ENCODE data around the gene INO80D. TPM values are rescaled to one million over a fixed set of nuclear protein-coding genes. Genes with fewer than 3 reads are reported as not detected.

The INO80D gene
- total RNA-seq, 1 experiment from 2014 or later = 46.0 TPM

- Histone ChIP-seq H3K79me1 (ENCODE audit: insufficient read depth, low read depth, low read length, poor library complexity, severe bottlenecking) (no peaks in the 10 kb centered on the region), H3K4ac (ENCODE audit: low read depth, low read length) (no peak overlapping the region), H3K79me2 (ENCODE audit: insufficient read depth, low read length) (no peaks in the 10 kb centered on the region), H2BK5ac (ENCODE audit: insufficient read length, low read length) (no peak overlapping the region), H4K20me1 (ENCODE audit: control insufficient read depth, insufficient read depth, insufficient read length) (no peaks in the 10 kb centered on the region), H3K56ac (ENCODE audit: insufficient read length, low read depth, low read length) (no peak overlapping the region), H2BK12ac (ENCODE audit: insufficient read length, low read depth, low read length) (no peak overlapping the region), H3K23ac (ENCODE audit: insufficient read length, low read depth, low read length) (no peak overlapping the region), H4K5ac (ENCODE audit: insufficient read length, low read depth, low read length) (no peak overlapping the region), H3T11ph (ENCODE audit: low read length) (no peak overlapping the region), H2AFZ (ENCODE audit: low read length) (no peak overlapping the region), H3K14ac (ENCODE audit: insufficient read depth, low read length) (no peak overlapping the region), H3K9ac (ENCODE audit: extremely low read depth, insufficient read length, low read length) (no peak overlapping the region), H3K23me2 (ENCODE audit: insufficient read length, low read depth, low read length, poor library complexity, severe bottlenecking) (no peaks in the 10 kb centered on the region), H2BK15ac (ENCODE audit: low read depth, low read length) (no peak overlapping the region), H2AK5ac (ENCODE audit: insufficient read length, low read length) (no peak overlapping the region), H3K4me1 (ENCODE audit: insufficient read depth, low read length) (no peaks in the 10 kb centered on the region), H3K9me3 (ENCODE audit: control insufficient read depth, low read depth, low read length) (no peaks in the 10 kb centered on the region), H4K91ac (ENCODE audit: insufficient read length, low read depth, low read length) (no peak overlapping the region), H3K27me3 (ENCODE audit: insufficient read depth, low read length) (no peaks in the 10 kb centered on the region), H4K8ac (replicated peaks; ENCODE audit: insufficient read length, low read depth, low read length) (no peak overlapping the region), H2BK120ac (ENCODE audit: low read depth, low read length, poor library complexity, severe bottlenecking) (no peak overlapping the region), H3K18ac (ENCODE audit: insufficient read length, low read depth, low read length) (no peak overlapping the region), H3K27ac (ENCODE audit: insufficient read length, low read depth, low read length) (no peak overlapping the region), H2BK20ac (ENCODE audit: low read depth, low read length, poor library complexity, severe bottlenecking) (no peak overlapping the region), H3K4me2 (ENCODE audit: insufficient read depth, insufficient read length, low read length) (no peak overlapping the region)
- peaks cover 3 to 18% (median 7%) of the 10 kb centered on the region in 3 experiments; a peak in 6 of 7 replicates for H3K36me3 Mint-ChIP-seq (ENCODE audit: insufficient read depth in 1 of 3, low read depth in 3 of 3)
- TF ChIP-seq, protein P1, sequence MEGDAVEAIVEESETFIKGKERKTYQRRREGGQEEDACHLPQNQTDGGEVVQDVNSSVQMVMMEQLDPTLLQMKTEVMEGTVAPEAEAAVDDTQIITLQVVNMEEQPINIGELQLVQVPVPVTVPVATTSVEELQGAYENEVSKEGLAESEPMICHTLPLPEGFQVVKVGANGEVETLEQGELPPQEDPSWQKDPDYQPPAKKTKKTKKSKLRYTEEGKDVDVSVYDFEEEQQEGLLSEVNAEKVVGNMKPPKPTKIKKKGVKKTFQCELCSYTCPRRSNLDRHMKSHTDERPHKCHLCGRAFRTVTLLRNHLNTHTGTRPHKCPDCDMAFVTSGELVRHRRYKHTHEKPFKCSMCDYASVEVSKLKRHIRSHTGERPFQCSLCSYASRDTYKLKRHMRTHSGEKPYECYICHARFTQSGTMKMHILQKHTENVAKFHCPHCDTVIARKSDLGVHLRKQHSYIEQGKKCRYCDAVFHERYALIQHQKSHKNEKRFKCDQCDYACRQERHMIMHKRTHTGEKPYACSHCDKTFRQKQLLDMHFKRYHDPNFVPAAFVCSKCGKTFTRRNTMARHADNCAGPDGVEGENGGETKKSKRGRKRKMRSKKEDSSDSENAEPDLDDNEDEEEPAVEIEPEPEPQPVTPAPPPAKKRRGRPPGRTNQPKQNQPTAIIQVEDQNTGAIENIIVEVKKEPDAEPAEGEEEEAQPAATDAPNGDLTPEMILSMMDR (conservative IDR thresholded peaks at IDR 0.05) = peak; percentile 96
- H3K27ac Mint-ChIP-seq = no peak overlapping the region
- WGBS (ENCODE audit: extremely low coverage, insufficient read length, low lambda C conversion rate) = no CpG with 5 or more reads among the region's 15 CpGs
- peaks cover 22 to 48% of the 10 kb centered on the region in 2 experiments for H3K4me1 Mint-ChIP-seq
- peaks cover 5% of the 10 kb centered on the region for H3K27me3 Mint-ChIP-seq (ENCODE audit: low read depth)
- H3K9me3 Mint-ChIP-seq = peaks cover 10 to 14% of the 10 kb centered on the region in 2 experiments
- no peak overlapping the region for H3K4me3 Mint-ChIP-seq
- DNase-seq = peak; percentile 72
Measured at GRCh38 chr2:205947621-205948495, 138.1 kb downstream of the INO80D start.

Data from H9 (cell line).